Rectal smooth muscle tissue (tissue), 1 donor: ENCODE results near the gene DERL3.

Source experiments
- H3K27ac ChIP-seq: one replicate; pipeline ENCODE4 v1.7.0; 2013; ENCODE audit warnings: low read depth, low read length, inconsistent platforms
- H3K27me3 ChIP-seq: one replicate; pipeline ENCODE4 v1.7.0; 2013; ENCODE audit warnings: low read length; ENCODE audit not compliant: control insufficient read depth, insufficient read depth
- H3K36me3 ChIP-seq: one replicate; pipeline ENCODE4 v1.7.0; 2013; ENCODE audit warnings: low read length; ENCODE audit not compliant: control insufficient read depth, insufficient read depth
- H3K4me1 ChIP-seq: one replicate; pipeline ENCODE4 v1.7.0; 2013; ENCODE audit warnings: low read length; ENCODE audit not compliant: control insufficient read depth, insufficient read depth
- H3K4me3 ChIP-seq: one replicate; pipeline ENCODE4 v1.7.0; 2013; ENCODE audit warnings: low read length
- H3K9ac ChIP-seq: one replicate; pipeline ENCODE4 v1.7.0; 2013; ENCODE audit warnings: low read length

Gene DERL3

DNA sequence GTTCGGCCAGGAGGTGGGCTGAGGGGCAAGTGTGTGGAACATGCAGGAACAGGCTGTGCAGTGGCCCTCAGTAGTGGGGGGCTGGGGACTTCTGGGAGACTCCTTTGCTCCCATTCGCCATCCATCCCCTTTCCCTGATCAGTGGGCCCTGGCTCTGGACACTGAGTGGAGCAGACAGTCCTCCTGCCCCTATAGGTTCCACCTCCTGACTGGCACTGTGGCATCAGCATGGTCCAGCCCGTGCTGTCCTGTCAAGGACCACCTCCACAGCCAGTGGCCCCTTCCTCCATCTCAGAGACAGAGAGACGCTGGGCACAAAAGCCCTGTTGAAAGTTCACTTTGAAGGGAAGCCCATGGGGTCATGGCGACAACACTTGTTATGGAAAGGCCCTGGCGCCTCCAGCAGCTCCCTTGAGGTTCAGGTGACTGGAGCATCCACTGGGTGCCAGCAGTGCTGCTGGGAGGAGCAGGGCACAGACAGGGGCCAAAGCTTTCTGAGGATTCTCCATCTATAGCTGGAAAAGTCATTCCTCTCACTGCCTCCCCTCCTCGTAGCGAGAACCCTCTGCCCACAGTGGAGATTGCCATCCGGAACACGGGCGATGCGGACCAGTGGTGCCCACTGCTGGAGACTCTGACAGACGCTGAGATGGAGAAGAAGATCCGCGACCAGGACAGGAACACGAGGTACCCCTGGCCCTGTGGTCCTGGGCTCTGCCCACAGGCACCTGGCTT lies 5.6 kb downstream of the DERL3 start:
- H3K4me1 ChIP-seq = no peaks in the 10 kb centered on the region

DNA sequence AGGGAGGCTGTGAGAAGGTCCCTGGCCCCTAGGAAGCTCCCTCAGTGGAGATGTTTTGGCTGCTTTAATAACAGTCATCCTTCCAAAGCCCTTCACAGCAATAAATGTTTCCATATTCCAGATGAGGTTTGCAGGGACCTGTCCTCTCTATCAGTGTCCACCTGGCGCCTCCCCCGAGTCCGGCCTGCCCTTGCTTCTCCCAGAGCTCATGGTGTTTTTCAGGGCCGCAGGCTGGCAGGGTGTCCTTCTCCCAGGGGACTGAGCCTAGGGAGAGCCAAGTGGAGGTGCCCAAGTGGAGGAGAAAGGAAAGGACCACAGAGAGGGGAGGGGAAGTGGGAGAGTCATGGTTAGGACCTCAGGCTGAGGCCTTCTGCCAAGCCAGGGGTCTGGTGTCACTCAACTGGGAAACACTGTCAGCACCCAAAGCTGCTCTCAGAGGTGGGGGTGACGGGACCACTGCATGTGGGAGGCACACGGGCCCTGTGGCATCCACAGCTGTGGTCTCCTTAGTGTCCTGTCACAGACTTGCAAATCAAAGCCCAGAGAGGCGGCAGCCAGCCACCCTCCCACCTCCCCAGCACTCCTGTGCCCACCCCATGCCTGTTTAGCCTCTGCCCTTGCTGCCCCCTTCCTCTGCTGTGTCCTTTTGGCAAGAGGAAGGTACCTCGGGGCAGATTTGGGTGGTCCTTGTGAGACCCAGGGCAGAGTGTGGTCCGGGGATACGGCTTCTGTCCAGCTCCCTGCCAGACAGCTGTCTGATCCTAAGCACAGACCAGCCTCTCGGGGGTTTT lies 6.4 kb downstream of the DERL3 start:
- Histone ChIP-seq H3K4me3 (no peak overlapping the region), H3K27me3 (no peaks in the 10 kb centered on the region), H3K36me3 (peaks cover 26% of the 10 kb centered on the region), H3K27ac (no peak overlapping the region), H3K4me1 (no peaks in the 10 kb centered on the region), H3K9ac (no peak overlapping the region)

More for the DNA sequence above, 5.6 kb downstream of the DERL3 start:
- Histone ChIP-seq H3K9ac (no peak overlapping the region), H3K27me3 (no peaks in the 10 kb centered on the region), H3K27ac (no peak overlapping the region), H3K36me3 (peaks cover 23% of the 10 kb centered on the region), H3K4me3 (no peak overlapping the region)

- H3K4me1 ChIP-seq = no peaks in the 10 kb centered on the region
These were observed 7.0 kb downstream of the DERL3 start for GRCh38 chr22:23831781-23832180.

GRCh38 chr22:23831261-23831660 lies 7.5 kb downstream of the DERL3 start:
- H3K36me3 ChIP-seq = peaks cover 33% of the 10 kb centered on the region
- no peak overlapping the region for H3K9ac ChIP-seq
- no peak overlapping the region for H3K4me3 ChIP-seq
- no peaks in the 10 kb centered on the region for H3K27me3 ChIP-seq
- H3K27ac ChIP-seq = no peak overlapping the region
- no peaks in the 10 kb centered on the region for H3K4me1 ChIP-seq

More at GRCh38 chr22:23831781-23832180, 7.0 kb downstream of the DERL3 start:
- no peak overlapping the region for H3K9ac ChIP-seq
- no peaks in the 10 kb centered on the region for H3K27me3 ChIP-seq
- H3K36me3 ChIP-seq = peaks cover 30% of the 10 kb centered on the region
- no peak overlapping the region for H3K27ac ChIP-seq
- H3K4me3 ChIP-seq = no peak overlapping the region

- no peak overlapping the region for H3K4me3 ChIP-seq
- H3K27ac ChIP-seq = no peak overlapping the region
- H3K27me3 ChIP-seq = no peaks in the 10 kb centered on the region
- H3K36me3 ChIP-seq = peaks cover 38% of the 10 kb centered on the region
- no peaks in the 10 kb centered on the region for H3K4me1 ChIP-seq
- no peak overlapping the region for H3K9ac ChIP-seq
These were observed 8.9 kb downstream of the DERL3 start for GRCh38 chr22:23829845-23830372.

- H3K4me3 ChIP-seq = no peak overlapping the region
- H3K36me3 ChIP-seq = peaks cover 44% of the 10 kb centered on the region
- no peak overlapping the region for H3K27ac ChIP-seq
- H3K4me1 ChIP-seq = no peaks in the 10 kb centered on the region
- H3K9ac ChIP-seq = no peak overlapping the region
- no peaks in the 10 kb centered on the region for H3K27me3 ChIP-seq
These were observed 9.8 kb downstream of the DERL3 start for GRCh38 chr22:23828800-23829680.

- Histone ChIP-seq H3K9ac (no peak overlapping the region), H3K4me1 (no peaks in the 10 kb centered on the region), H3K27ac (no peak overlapping the region), H3K27me3 (no peaks in the 10 kb centered on the region), H3K4me3 (no peak overlapping the region), H3K36me3 (peaks cover 51% of the 10 kb centered on the region)
These were observed 11.3 kb downstream of the DERL3 start for GRCh38 chr22:23827351-23827995.

- H3K9ac ChIP-seq = no peak overlapping the region
- no peaks in the 10 kb centered on the region for H3K4me1 ChIP-seq
- H3K27ac ChIP-seq = no peak overlapping the region
- H3K36me3 ChIP-seq = peaks cover 49% of the 10 kb centered on the region
- H3K27me3 ChIP-seq = no peaks in the 10 kb centered on the region
- no peak overlapping the region for H3K4me3 ChIP-seq
These were observed 12.1 kb downstream of the DERL3 start for GRCh38 chr22:23826510-23827350.

GRCh38 chr22:23825246-23825905 lies 13.4 kb downstream of the DERL3 start:
- Histone ChIP-seq H3K27me3 (no peaks in the 10 kb centered on the region), H3K36me3 (peaks cover 56% of the 10 kb centered on the region), H3K4me1 (no peaks in the 10 kb centered on the region), H3K27ac (no peak overlapping the region), H3K9ac (no peak overlapping the region), H3K4me3 (no peak overlapping the region)

GRCh38 chr22:23824476-23825245 lies 14.1 kb downstream of the DERL3 start:
- Histone ChIP-seq H3K27me3 (no peaks in the 10 kb centered on the region), H3K4me1 (no peaks in the 10 kb centered on the region), H3K36me3 (peaks cover 53% of the 10 kb centered on the region), H3K27ac (no peak overlapping the region), H3K9ac (no peak overlapping the region), H3K4me3 (no peak overlapping the region)
